Measurements from ENCODE around the gene FANCG.

The FANCG gene

GRCh38 chr9:35079426-35080341 lies at the start of gene FANCG:
FANCG (minus strand) TSS chr9:35079942; CDS start chr9:35079524, 418 bp downstream.
- peak; percentile 94 for DNase-seq
- H3K4me3 ChIP-seq (ENCODE audit: low read depth, low read length) = peak within 1 kb of the TSS; percentile 79
- no peak for TF ChIP-seq CTCF (IDR thresholded peaks at IDR 0.05; ENCODE audit: low read depth, low read length)
- H3K27me3 ChIP-seq (ENCODE audit: insufficient read depth, low read depth, severe bottlenecking) = no peaks in the 10 kb centered on the region
- peak within 1 kb of the TSS; percentile 98 for H3K27ac ChIP-seq
- H3K36me3 ChIP-seq = peaks cover 35% of the 10 kb centered on the region
- no peaks in the 10 kb centered on the region for H3K9me3 ChIP-seq (ENCODE audit: severe bottlenecking)

DNA sequence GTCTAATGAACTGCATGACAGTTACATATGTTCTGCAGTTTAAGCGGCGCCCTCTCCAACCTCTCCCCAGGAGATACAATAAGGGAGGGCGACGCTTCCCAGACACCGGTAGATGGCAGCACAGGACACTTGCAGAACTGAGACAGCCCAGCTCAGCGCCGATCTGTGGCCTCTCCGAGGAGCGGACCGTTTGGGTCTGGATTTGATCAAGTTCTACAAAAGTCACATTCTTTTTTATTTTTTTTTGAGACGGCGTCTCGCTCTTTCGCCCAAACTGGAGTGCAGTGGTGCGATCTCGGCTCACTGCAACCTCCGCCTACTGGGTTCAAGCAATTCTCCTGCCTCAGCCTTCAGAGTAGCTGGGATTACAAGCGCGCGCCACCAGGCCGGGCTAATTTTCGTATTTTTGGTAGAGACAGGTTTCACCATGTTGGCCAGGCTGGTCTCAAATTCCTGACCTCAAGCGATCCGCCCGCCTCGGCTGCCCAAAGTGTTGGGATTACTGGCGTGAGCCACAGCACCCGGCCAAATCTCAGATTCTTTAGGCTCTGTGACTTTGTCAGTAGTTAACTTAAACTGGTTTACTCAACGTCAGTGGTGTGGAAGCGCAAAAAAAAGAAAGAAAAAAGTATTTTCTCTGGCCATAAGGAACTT lies 37.3 kb upstream of the FANCG start:
- Histone ChIP-seq H3K9me3 (ENCODE audit: severe bottlenecking) (no peaks in the 10 kb centered on the region), H3K27me3 (ENCODE audit: insufficient read depth, low read depth, severe bottlenecking) (no peaks in the 10 kb centered on the region), H3K36me3 (no peaks in the 10 kb centered on the region), H3K27ac (no peak overlapping the region), H3K4me3 (ENCODE audit: low read depth, low read length) (peak overlapping the region; percentile 70)
- peak; percentile 87 for TF ChIP-seq CTCF (IDR thresholded peaks at IDR 0.05; ENCODE audit: low read depth, low read length)
- DNase-seq = peak; percentile 90

- Histone ChIP-seq H3K27me3 (ENCODE audit: insufficient read depth, low read depth, severe bottlenecking) (no peaks in the 10 kb centered on the region), H3K4me3 (ENCODE audit: low read depth, low read length) (peak overlapping the region; percentile 70), H3K9me3 (ENCODE audit: severe bottlenecking) (no peaks in the 10 kb centered on the region), H3K27ac (peak overlapping the region; percentile 70), H3K36me3 (no peaks in the 10 kb centered on the region)
- DNase-seq = no peak
- TF ChIP-seq CTCF (IDR thresholded peaks at IDR 0.05; ENCODE audit: low read depth, low read length) = no peak
These were observed 36.8 kb upstream of the FANCG start for GRCh38 chr9:35116539-35116897.

DNA sequence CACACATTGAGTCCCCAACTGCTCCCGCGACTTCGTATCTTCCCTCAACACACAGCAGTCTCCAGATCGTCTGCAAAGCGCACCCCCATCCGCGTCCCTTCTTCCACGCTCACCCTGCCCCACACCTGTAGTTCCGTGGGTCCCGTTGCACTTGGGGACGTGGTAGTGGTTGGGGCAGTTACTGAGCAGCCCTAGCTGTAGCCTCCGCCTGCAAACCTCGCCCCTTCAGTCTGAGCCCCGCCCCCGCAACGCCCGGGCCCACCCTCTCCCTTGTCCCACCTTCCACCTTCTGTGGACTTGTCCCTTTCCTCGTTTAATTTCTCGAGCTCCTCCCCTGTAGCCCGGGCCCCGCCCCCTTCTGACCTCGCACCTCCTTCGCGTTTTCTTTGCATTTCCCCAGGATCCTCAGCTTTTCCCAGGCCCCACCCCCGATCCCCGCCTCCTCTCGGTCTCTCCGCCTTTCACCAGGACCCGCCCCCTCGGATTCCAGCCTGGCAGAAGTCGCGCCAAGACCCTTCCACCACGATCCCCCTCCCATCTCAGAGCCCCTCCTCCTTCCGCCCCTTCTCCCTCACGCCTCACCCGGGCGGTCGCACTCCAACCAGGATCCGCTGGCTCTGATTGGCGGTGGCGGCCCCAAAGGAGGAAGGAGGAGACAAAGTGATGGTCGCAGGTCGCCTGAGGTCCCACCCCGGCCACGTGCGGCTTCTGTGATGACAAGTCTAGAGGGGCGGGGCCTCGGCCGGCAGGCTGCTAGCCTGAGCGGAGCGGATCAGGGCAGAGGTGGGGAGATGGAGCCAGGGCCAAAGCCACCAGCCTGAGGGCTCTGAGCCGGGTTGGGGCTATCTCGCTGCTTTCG lies 36.2 kb upstream of the FANCG start, which contains the start of gene ATOSB:
Gene ATOSB (minus strand): TSS at position 183 of the 859 bp plus-strand sequence. CDS start 7,588 bp downstream, outside the sequence.
- no peaks in the 10 kb centered on the region for H3K27me3 ChIP-seq (ENCODE audit: insufficient read depth, low read depth, severe bottlenecking)
- peak within 1 kb of the TSS; percentile 70 for H3K4me3 ChIP-seq (ENCODE audit: low read depth, low read length)
- peak; percentile 99 for DNase-seq
- no peaks in the 10 kb centered on the region for H3K36me3 ChIP-seq
- H3K27ac ChIP-seq = peak within 1 kb of the TSS; percentile 70
- no peaks in the 10 kb centered on the region for H3K9me3 ChIP-seq (ENCODE audit: severe bottlenecking)
- no peak for TF ChIP-seq CTCF (IDR thresholded peaks at IDR 0.05; ENCODE audit: low read depth, low read length)

GRCh38 chr9:35114840-35115628 lies 35.3 kb upstream of the FANCG start:
- TF ChIP-seq CTCF (IDR thresholded peaks at IDR 0.05; ENCODE audit: low read depth, low read length) = no peak
- peak; percentile 36 for DNase-seq

More at GRCh38 chr9:35114840-35115628, 35.3 kb upstream of the FANCG start:
- Histone ChIP-seq H3K9me3 (ENCODE audit: severe bottlenecking) (no peaks in the 10 kb centered on the region), H3K27me3 (ENCODE audit: insufficient read depth, low read depth, severe bottlenecking) (no peaks in the 10 kb centered on the region), H3K4me3 (ENCODE audit: low read depth, low read length) (peak overlapping the region; percentile 70), H3K36me3 (no peaks in the 10 kb centered on the region), H3K27ac (peak overlapping the region; percentile 70)
